Smooth muscle cell of the umbilical artery (primary cell): ENCODE results near the gene ZNF462. TPM values are rescaled to one million over a fixed set of nuclear protein-coding genes. Genes with fewer than 3 reads are reported as not detected.

Source experiments
- total RNA-seq: library from RNA; depleted of rRNA; stranded (reverse); fragments of >200 nt; gene quantifications from 2 replicates; pipeline ENCODE4 v1.2.3, GENCODE V29; 2014

The ZNF462 gene
- 17.2 and 24.3 TPM in 2 replicates for total RNA-seq

GRCh38 chr9:106862821-106863720 is at the start of gene ZNF462:
TSS of gene ZNF462 (plus strand) at chr9:106863166. CDS start at chr9:106923384, 60,218 bp downstream.

